ENCODE measurements around the gene FARP2. TPM values are rescaled to one million over a fixed set of nuclear protein-coding genes. Genes with fewer than 3 reads are reported as not detected.
"Not testable (repeated sequence)": the region's sequence is repeated elsewhere in the genome, so short reads cannot be mapped to it uniquely, and the experiment has no call there.

FARP2 gene
- total RNA-seq, 2 experiments from 2014 or later: 24.0 to 25.4 TPM

DNA sequence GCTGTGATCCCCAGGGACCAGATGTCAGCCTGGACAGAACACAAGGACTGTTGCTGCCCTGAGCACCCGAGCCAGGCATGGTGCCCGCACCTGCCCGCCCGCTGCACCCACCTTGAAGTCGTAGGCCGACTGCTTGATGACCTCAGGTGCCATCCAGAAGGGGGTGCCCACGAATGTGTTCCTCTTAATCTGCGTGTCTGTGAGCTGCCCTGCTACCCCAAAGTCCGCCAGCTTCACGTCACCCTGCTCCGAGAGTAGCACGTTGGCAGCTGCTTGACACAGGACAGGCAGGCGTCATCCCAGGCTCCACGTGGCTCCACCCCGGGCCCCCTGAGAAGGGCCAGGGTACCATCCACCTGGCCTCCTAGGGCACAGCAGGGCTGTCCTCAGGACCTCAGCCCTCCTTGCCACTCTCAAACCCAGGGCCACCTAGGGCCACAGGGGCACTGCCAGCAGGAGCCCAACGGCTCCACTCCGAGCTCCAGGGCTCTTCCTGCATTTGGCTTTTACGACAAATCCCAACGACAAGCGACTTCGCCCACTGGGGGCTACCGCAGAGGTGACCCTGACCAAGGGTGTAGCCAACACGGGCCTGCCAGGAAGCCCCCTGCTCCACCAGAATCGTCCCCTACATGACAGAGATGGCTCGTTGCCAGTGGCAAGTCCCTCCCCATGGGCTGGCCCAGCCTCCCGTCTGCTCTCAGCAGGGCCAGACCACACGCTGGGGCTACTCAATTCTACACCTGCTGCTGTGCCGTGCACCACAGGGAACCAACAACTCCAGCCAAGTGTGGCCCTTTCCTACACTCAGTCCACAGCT lies 143.3 kb downstream of the FARP2 start:
- Mint-ChIP-seq H3K27ac (no peak overlapping the region), H3K4me1 (no peaks in the 10 kb centered on the region), H3K36me3 (no peaks in the 10 kb centered on the region), H3K27me3 (no peaks in the 10 kb centered on the region), H3K9me3 (ENCODE audit: low read depth) (no peaks in the 10 kb centered on the region), H3K4me3 (no peak overlapping the region)
- ATAC-seq (no peak), DNase-seq (no peak)
- CTCF ChIA-PET: no interaction called here

DNA sequence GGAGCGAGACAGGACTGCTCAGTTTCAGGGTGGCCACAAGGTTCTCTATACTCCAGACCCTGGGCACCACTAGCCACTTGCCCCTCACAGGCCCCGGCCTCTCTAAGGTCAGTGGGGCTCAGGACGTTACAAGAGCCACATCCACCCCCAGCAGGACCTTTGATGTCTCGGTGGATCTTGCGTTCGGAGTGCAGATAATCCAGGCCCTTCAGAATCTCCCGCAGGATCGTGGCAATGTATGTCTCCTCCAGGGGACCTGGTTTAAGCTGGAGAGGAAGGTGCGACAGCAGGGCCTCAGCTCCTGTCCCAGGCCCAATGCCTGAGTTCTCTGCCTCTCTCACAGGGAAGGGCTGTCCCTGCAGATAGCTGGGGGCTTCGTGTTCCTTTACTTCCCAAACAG lies 143.9 kb downstream of the FARP2 start:
- no peaks in the 10 kb centered on the region for H3K4me1 Mint-ChIP-seq
- no peak overlapping the region for H3K27ac Mint-ChIP-seq
- no peaks in the 10 kb centered on the region for H3K27me3 Mint-ChIP-seq
- no peaks in the 10 kb centered on the region for H3K9me3 Mint-ChIP-seq (ENCODE audit: low read depth)
- H3K36me3 Mint-ChIP-seq: no peaks in the 10 kb centered on the region
- ATAC-seq (no peak), DNase-seq (no peak)
- H3K4me3 Mint-ChIP-seq: no peak overlapping the region
- CTCF ChIA-PET: no interaction called here

DNA sequence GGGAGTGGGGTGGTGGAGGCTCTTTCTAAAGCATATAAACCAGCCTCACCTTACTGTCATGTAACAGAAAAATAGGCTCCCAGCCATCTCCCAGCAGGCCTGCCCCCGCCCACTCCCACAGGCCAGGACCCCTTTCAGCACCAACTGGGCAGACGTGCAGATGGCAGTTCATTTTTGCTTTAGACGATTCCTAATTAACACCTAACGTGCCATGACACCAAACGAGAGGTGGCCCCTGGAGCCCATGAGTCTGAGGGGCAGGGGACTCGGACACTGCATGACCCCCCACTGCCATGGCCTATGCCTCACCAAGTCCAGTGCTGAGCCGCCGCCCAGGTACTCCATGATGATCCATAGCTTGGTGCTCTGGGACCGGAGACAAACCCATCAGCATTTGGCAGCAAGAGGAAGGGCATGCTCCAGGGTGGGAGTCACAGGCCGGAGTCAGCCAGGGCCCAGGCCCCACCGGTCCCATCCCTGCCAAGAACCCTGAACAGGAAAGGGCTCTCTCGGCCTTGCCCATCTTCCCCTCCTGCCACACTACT lies 144.4 kb downstream of the FARP2 start:
- H3K9me3 Mint-ChIP-seq (ENCODE audit: low read depth): no peaks in the 10 kb centered on the region
- no peaks in the 10 kb centered on the region for H3K27me3 Mint-ChIP-seq
- H3K4me3 Mint-ChIP-seq: no peak overlapping the region
- CTCF ChIA-PET: no interaction called here
- no peaks in the 10 kb centered on the region for H3K4me1 Mint-ChIP-seq
- no peak overlapping the region for H3K27ac Mint-ChIP-seq
- no peaks in the 10 kb centered on the region for H3K36me3 Mint-ChIP-seq
- ATAC-seq: no peak
- no peak for DNase-seq

DNA sequence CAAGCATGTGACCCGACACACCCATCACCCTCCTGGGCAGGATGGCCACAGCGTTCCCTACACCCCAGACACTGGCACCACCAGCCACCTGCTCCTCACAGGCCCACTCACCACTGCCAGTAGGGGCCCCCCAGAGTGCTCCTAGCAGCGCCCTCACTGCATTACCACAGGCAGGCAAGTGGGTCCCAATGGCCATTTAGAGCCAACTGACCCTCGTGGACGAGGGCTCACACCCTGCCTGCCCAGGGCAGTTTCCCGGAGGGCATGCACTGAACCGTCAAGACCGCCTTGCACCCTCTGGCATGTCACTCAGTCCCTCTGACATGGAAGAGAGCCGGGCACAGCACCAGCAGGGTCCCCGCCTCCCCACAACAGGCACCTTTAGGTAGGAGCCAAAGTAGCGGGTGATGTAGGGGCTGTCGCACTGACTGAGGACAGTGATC lies 145.0 kb downstream of the FARP2 start:
- ATAC-seq (no peak), DNase-seq (no peak)
- Mint-ChIP-seq H3K27ac (no peak overlapping the region), H3K4me1 (no peaks in the 10 kb centered on the region), H3K36me3 (no peaks in the 10 kb centered on the region), H3K4me3 (no peak overlapping the region), H3K27me3 (no peaks in the 10 kb centered on the region), H3K9me3 (ENCODE audit: low read depth) (no peaks in the 10 kb centered on the region)
- CTCF ChIA-PET: no interaction called here

DNA sequence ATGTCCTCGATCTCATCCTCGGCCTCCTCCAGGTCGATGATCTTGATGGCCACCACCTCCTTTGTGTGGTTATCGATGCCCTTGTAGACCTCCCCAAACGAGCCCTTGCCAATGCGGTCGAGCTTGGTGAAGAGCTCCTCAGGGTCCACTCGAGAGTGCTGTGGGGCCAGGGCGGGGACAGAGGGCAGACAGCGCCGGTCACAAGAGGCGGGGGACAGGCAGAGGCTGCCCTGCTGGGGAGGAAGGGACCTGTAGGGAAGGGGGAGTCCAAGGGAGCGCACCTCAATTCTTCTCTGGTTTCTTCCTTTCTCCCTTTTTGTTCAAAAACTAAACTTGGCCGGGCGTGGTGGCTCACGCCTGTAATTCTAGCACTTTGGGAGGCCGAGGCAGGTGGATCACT lies 145.5 kb downstream of the FARP2 start:
- no peak for ATAC-seq
- no peaks in the 10 kb centered on the region for H3K4me1 Mint-ChIP-seq
- no peak overlapping the region for H3K4me3 Mint-ChIP-seq
- CTCF ChIA-PET: no interaction called here
- no peaks in the 10 kb centered on the region for H3K9me3 Mint-ChIP-seq (ENCODE audit: low read depth)
- H3K36me3 Mint-ChIP-seq: no peaks in the 10 kb centered on the region
- no peaks in the 10 kb centered on the region for H3K27me3 Mint-ChIP-seq
- H3K27ac Mint-ChIP-seq: no peak overlapping the region
- no peak for DNase-seq

DNA sequence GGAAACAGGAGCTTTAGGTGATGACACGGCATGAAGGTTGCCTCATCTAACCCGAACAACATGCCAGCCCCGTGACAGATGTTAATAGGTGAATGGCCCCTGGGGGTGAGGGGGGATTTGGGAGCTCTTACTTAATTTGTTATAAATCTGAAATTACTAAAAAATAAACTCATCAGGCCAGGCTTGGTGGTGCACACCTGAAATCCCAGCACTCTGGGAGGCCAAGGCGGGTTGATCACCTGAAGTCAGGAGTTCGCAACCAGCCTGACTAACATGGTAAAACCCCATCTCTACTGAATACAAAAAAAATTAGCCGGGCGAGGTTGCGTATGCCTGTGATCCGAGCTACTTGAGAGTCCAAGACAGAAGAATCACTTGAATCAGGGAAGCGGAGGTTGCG lies 146.2 kb downstream of the FARP2 start:
- no peaks in the 10 kb centered on the region for H3K36me3 Mint-ChIP-seq
- no peak overlapping the region for H3K27ac Mint-ChIP-seq
- no peak overlapping the region for H3K4me3 Mint-ChIP-seq
- H3K9me3 Mint-ChIP-seq (ENCODE audit: low read depth): no peaks in the 10 kb centered on the region
- ATAC-seq (no peak), DNase-seq (no peak)
- H3K27me3 Mint-ChIP-seq: no peaks in the 10 kb centered on the region
- peaks cover 5% of the 10 kb centered on the region for H3K4me1 Mint-ChIP-seq
- CTCF ChIA-PET: no interaction called here

DNA sequence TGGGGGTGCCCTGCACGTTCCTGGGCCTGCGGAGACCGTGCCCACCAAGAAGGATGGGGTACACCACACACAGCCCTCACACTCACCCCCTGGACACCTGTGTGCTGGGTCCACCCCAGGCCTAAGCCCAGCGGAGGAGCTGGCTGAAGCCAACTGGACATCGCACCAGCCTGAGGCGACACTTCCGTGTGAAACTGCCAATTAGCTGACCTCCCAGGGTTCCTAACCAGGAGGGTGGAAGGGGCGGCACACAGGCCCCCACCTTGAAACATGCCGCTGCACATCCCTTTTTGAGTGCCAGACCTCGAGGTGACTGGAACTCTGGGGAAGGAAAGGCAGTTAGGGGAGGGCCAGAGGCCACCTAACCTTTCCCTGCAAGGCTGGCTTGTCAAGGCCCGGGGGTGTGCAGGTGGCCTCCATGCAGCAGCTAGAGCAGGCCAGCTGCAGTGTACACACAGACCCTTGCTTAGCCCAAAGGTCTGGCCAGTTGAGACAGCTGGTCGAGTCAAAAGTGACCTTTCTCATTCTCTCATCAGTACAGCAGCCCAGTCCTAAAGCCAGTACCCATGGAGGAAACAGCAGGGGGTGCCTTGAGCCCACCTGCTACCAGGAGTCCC lies 147.8 kb downstream of the FARP2 start:
- ATAC-seq (no peak), DNase-seq (no peak)
- Mint-ChIP-seq H3K27ac (no peak overlapping the region), H3K4me3 (no peak overlapping the region), H3K36me3 (no peaks in the 10 kb centered on the region), H3K27me3 (no peaks in the 10 kb centered on the region), H3K4me1 (peaks cover 9% of the 10 kb centered on the region), H3K9me3 (ENCODE audit: low read depth) (no peaks in the 10 kb centered on the region)
- CTCF ChIA-PET: no interaction called here

DNA sequence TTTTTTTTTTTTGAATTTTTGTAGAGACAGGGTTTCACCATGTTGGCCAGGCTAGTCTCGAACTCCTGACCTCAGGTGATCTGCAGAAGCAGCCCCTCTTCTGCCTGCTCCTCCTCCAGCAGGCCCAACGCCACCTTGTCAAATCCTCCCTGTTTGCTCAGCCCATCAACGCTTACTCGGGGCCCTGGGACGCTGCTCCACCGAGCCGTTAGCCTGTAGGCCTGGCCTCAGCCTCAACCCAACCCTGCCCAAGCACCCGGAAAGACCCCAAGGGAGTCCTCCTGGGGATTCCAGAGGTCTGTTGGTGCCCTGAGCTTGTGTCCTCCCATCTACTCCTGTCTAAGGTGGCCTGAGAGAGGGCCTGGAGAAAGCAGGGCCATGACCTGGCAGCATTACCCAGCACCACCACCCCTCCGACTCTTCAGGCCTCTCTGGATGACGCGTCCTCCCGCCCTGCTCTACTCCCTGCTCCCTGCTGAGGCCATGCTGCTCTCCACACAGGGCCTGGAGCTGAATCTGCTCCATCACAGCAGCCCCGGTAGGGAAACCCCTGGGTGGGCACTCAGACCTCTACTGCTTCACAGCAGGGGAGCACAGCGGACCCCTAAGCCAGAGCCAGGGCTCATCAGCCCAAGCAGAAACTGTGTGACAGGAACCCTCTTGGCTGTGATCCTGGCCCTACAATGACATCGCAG lies 149.1 kb downstream of the FARP2 start:
- ATAC-seq: no peak
- Mint-ChIP-seq H3K4me1 (peaks cover 18% of the 10 kb centered on the region), H3K36me3 (no peaks in the 10 kb centered on the region), H3K9me3 (ENCODE audit: low read depth) (no peaks in the 10 kb centered on the region), H3K27me3 (no peaks in the 10 kb centered on the region), H3K4me3 (no peak overlapping the region), H3K27ac (no peak overlapping the region)
- CTCF ChIA-PET: no interaction called here
- no peak for DNase-seq

DNA sequence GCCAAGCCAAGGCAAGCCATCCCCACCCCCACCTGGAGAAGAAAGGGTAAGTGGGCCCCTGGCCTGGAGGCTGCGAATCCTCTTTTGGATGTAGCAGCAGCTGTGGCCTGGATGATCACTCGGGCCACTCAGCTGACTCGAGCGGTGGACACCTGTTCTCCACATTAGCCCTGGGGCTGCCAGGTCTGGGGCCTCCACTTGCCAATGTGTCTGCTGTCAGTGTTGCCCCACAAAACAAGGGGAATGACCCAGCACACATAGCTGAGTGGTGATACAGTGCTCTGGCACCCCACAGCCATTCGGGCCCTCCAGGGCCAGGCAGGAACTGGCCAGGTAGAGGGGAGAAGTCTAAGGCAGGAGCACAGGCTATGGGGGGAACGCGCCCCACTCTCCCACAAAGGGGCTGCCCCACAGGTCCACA lies 149.7 kb downstream of the FARP2 start:
- Mint-ChIP-seq H3K9me3 (ENCODE audit: low read depth) (no peaks in the 10 kb centered on the region), H3K4me3 (no peak overlapping the region), H3K27me3 (no peaks in the 10 kb centered on the region), H3K36me3 (no peaks in the 10 kb centered on the region), H3K4me1 (peaks cover 18% of the 10 kb centered on the region), H3K27ac (no peak overlapping the region)
- ATAC-seq: no peak
- DNase-seq: no peak
- CTCF ChIA-PET: interaction anchor here (1.0 kb wide), 1 partner anchor 34 kb away, joined by 3 read pairs; no protein-coding TSS in a partner anchor

DNA sequence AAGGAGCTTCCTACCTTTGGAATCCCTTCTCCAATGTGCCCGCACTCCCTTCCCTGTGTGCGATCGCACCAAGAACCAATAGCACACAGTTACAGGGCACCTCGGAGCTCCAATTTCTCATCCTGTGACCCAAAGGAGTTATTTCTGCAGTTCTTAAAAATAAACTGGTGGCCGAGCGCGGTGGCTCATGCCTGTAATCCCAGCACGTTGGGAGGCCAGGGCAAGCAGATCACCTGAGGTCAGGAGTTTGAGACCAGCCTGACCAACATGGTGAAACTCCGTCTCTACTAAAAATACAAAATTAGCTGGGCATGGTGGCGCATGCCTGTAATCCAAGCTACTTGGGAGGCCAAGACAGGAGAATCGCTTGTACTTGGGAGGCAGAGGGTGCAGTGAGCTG lies 150.2 kb downstream of the FARP2 start:
- not testable (repeated sequence) for ATAC-seq, H3K27ac Mint-ChIP-seq
- CTCF ChIA-PET: interaction anchor here (1.0 kb wide), 1 partner anchor 34 kb away, joined by 3 read pairs; no protein-coding TSS in a partner anchor

DNA sequence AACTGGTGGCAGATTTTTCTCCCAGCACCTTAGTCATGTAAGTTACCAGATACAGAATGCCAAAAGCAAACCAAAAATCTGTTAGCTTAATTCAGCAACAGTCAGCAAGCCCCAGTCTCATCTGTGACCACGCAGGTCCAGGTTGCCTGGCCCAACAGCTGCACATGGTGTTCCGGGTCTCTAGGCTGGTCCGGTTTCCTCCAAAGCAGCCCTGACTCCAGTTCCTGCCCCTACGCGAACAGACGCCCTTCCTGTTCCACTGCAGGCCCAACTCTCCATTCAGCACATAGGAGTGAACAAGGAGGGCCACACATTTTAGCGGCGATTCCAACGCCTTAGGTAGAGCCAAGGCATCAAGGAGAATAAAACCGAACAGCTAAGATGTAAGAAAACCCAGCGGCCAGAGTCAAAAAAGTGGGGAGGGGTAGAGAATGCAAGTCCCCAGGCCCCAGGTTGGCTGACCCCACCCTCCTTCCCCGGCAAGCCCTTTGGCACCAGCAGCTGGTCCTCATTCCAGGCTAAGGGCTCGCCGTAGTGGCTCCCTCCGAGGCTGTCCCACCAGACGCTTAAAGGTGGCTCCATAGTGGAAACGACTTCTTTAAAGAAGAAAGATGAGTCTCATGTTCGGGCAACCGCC lies 150.8 kb downstream of the FARP2 start:
- CTCF ChIA-PET: interaction anchor here (0.5 to 1.0 kb wide), 3 partner anchors 33 to 356 kb away, joined by 3 to 4 read pairs (median 3); partner anchors contain the start of gene PPP1R7
- H3K27me3 Mint-ChIP-seq: peaks cover 5% of the 10 kb centered on the region
- peak overlapping the region; percentile 52 for H3K27ac Mint-ChIP-seq
- peak overlapping the region; percentile 78 for H3K4me3 Mint-ChIP-seq
- no peaks in the 10 kb centered on the region for H3K36me3 Mint-ChIP-seq
- no peaks in the 10 kb centered on the region for H3K9me3 Mint-ChIP-seq (ENCODE audit: low read depth)
- peaks cover 18% of the 10 kb centered on the region for H3K4me1 Mint-ChIP-seq
- no peak for ATAC-seq
- DNase-seq: no peak

More for the DNA sequence above, 150.2 kb downstream of the FARP2 start:
- not testable (repeated sequence) for H3K27me3 Mint-ChIP-seq; DNase-seq; H3K9me3 Mint-ChIP-seq (ENCODE audit: low read depth); H3K36me3 Mint-ChIP-seq; H3K4me3 Mint-ChIP-seq
- H3K4me1 Mint-ChIP-seq: peaks cover 18% of the 10 kb centered on the region

DNA sequence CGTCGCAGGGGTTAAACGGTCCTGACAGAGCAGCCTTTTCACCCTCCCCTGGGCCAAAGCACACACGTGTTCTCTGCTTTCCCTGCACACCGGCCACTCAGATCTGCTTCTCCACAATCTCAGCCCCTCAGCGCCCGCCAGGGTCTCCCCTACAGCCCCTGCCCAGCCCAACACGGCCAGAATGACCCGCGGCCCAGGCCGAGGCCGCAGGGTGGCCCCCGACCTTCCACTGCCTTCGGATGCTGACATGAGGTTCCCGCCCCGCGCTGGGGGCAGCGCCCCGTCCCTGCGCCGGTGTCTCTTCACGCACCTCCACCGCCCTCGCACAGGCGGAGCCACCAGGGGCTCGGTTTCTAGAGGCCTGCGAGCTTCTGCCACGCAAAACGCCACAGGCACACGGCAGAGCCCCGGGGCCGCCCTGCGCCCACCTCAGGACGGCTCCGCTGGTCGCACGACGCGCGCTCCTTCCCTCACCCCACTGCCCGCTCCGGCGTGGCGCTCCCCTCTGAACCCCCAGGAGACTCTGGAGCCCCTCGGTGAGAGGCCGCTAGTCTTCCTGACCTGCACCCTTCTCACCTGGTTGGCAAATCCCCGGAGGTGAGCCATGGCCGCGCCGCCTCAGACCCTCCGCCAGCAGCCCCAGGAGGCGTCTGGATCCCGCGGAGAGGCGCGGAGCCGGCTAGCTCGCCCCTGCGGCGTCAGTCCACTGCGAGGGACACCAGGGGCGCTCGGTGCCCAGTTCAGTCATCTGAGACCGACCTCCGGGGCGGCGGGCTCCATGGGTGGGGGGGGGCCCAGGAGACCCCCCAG lies 151.6 kb downstream of the FARP2 start:
- H3K9me3 Mint-ChIP-seq (ENCODE audit: low read depth): no peaks in the 10 kb centered on the region
- peaks cover 10% of the 10 kb centered on the region for H3K27me3 Mint-ChIP-seq

More for the DNA sequence above, 151.6 kb downstream of the FARP2 start:
- DNase-seq: peak; percentile 60
- peak; percentile 26 for ATAC-seq
- Mint-ChIP-seq H3K27ac (peak overlapping the region; percentile 52), H3K36me3 (no peaks in the 10 kb centered on the region), H3K4me1 (peaks cover 18% of the 10 kb centered on the region), H3K4me3 (peak overlapping the region; percentile 78)
- CTCF ChIA-PET: interaction anchor here (0.5 to 1.0 kb wide), 2 partner anchors 110 to 357 kb away, joined by 3 to 4 read pairs; partner anchors contain the start of gene PPP1R7
